Forelimb muscle (tissue), 1 donor: ENCODE measurements around the gene ATP6V1E1. TPM values are rescaled to one million over a fixed set of nuclear protein-coding genes. Genes with fewer than 3 reads are reported as not detected.

Experiments used
- DNase-seq: peaks from one replicate; pipeline ENCODE4 v3.0.0-alpha.2; 2013; ENCODE audit warnings: low read depth
- polyA plus RNA-seq: library from polyadenylated mRNA; unstranded; fragments of 120-200 nt; gene quantifications from one replicate; pipeline ENCODE4 v1.2.1, GENCODE V29; 2013; ENCODE audit not compliant: insufficient read length

Gene ATP6V1E1
- polyA plus RNA-seq, 1 donor = 81.7 TPM

- DNase-seq = no peak
Measured at GRCh38 chr22:17633998-17634323, 5.4 kb upstream of the ATP6V1E1 start.

DNA sequence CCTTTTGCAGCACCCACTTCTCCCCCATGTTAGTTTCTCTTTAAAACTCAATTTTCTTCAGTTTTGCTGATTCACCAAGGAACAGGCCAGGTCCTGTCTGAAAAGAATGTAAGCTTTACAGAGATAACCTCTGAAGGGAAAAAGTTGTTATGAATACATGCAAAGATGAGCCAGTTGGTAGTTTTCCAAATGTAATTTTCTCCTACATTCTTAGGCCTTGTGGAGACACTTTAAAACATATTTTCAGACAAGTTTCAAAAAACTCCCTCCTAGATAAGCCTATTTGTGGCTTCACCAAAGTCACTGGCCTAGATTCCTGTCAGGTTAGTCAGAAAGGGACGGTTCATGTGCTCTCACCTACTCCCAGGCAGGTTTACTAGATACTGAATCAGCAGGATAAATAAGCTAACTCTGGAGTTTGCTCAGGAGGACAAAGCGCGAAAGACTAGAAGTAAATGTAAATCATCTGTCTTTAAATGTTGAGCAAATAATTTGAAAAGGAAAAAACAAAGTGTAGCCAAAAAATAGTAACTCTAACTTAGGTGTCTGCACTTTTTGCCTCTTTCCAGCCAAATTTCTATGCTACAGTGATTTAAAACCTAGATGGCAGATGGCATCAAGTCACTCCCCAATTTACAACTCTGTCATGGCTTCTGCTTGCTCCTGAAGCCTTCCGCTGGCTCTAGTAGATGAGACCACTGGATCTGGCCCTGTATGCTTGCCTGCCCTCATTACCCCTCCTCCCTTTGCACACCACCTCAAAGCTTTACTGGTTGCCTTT is 4.9 kb upstream of the ATP6V1E1 start:
- no peak for DNase-seq

DNA sequence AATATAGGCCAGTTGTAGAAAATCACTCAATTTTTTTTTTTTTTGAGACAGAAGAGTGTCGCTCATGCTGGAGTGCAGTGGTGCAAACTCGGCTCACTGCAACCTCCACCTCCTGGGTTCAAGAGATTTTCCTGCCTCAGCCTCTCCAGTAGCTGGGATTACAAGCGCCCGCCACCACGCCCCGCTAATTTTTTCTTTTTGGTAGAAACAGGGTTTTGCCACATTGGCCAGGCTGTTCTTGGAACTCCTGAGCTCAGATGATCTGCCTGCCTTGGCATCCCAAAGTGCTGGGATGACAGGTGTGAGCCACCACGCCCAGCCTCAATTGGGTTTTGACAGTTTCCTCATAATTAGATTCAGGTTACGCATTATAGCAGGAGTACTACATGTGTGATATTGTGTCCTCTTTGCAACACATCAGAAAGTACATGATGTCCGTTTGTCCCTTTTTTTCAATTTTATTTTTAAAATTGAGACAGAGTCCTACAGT is 2.6 kb upstream of the ATP6V1E1 start:
- no peak for DNase-seq

GRCh38 chr22:17629641-17630040 is 1.1 kb upstream of the ATP6V1E1 start:
- DNase-seq = no peak

GRCh38 chr22:17629173-17629489 is 582 bp upstream of the ATP6V1E1 start:
- no peak for DNase-seq

DNA sequence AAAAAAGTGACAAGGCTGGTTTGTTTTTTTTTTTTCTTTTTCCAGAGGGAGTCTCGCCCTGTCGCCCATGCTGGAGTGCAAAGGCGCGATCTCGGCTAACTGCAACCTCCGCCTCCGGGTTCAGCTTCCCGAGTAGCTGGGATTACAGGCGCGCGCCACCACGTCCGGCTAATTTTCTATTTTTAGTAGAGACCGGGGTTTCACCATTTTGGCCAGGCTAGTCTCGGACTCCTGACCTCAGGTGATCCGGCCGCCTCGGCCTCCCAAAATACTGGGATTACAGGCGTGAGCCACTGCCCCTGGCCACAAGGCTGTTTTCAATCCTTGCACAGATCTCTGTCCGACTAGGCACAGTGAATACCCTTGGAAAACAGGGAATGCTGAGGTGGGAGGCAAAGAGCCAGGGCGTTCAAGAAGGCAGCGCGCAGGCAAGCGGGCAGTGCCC is 566 bp downstream of the ATP6V1E1 start:
- DNase-seq = no peak

DNA sequence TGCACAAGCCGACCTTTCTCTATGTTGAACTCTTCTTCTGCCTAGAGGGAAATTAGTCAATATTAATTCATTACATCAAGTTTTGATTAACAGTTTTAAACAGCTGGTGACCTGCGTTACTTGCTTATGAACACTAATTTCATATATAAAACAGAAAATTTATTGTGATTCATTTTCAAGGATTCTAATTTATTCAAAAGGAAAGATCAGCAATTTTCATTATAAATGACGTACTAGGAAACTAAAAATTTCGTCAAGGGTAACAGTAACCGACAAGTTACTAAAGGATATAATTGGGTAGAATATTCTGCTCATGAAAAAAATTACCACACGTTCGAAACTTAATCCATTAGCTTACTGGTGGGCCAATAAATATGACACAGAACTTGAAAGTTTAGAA is 15.3 kb downstream of the ATP6V1E1 start:
- DNase-seq = no peak

- DNase-seq = no peak
Measured at GRCh38 chr22:17612057-17612456, 16.5 kb downstream of the ATP6V1E1 start.

DNA sequence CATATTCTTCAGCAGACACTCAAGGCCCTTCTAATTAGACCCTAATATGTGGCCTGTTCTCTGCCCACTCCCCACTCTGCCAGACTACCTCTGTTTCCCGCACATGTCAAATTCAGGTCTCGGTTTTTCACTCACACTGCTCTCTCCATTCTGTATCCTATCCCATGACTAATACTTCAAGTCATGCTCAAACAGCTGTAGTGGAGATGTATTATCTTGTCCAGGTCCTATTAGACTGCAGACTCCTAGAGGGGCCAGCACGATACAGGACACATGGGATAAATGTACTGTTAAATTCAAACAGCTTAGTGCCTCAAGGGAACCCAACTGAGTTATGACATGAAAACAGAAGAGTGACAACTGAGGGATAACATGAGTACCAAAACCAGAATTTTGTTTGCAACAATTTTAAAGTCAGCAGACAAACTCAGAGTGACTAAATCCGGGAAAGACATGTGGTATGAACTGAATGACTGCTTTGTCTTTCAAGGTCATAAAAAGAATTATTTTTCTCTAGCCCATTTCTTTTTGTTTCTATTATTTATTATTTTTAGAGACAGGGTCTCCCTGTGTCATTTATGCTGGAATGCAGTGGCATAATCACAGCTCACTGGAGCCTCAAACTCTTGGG is 20.5 kb downstream of the ATP6V1E1 start:
- no peak for DNase-seq

- no peak for DNase-seq
Measured at GRCh38 chr22:17606496-17606895, 22.1 kb downstream of the ATP6V1E1 start.

GRCh38 chr22:17603668-17604067 is 24.9 kb downstream of the ATP6V1E1 start:
- no peak for DNase-seq

DNA sequence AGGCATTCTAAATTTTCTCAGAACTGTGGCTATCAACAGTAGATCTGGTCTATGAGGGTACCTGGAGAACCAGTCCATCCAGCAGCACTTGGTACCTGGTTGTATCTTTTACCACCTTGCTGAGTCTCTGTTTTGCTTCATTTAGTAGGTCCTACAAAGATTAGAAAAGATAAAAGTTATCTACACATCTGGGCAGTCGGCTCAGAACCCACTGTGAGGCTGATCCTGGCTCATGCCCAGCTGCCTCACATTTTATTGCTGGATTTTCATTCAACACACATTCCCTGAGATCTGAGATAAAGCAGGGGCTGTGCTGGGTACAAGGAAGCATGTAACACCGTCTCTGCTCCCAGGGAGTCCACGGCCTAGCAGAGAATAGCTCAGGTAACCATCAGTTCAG is 27.5 kb downstream of the ATP6V1E1 start:
- DNase-seq = no peak

DNA sequence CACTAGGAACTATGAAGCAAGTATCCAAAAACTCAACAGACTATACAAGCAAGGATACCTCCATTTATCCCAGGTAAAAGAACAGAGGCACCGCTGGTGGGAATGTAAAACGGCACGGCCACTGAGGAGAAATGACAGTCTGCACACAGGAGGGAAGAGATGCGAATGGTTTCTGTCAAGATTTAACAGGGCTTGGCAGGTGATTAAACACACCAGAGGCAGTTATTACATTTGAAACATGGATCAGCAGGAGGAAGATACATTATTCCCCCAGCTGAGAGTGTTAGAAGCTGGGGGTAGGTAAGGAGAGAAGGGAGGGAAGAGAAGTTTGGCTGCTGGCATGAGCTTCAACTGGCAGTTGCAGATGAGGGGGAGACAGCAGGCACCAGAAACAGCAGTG is 30.2 kb downstream of the ATP6V1E1 start:
- no peak for DNase-seq

GRCh38 chr22:17597217-17597616 is 31.3 kb downstream of the ATP6V1E1 start:
- DNase-seq = no peak

DNA sequence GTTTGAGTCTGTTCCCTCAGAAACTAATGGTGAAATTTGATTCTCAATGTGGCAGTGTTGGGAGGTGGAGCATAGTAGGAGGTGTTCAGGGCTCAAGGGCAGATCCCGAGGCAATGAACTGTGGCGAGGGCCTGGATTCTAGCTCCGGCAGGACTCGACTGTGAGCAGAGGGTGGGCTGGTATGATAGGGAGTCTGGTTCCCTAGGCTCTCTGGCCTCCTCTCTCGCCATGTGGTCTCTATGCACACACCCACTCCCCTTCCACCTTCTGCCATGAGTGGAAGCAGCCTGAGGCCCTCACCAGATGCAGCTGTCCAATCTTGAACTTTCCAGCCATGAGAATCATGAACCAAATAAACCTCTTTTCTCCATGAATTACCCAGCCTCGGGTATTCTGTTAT is 32.3 kb downstream of the ATP6V1E1 start:
- DNase-seq = no peak

- no peak for DNase-seq
Measured at GRCh38 chr22:17592201-17592600, 36.3 kb downstream of the ATP6V1E1 start.

- no peak for DNase-seq
Measured at GRCh38 chr22:17590586-17590985, 38.0 kb downstream of the ATP6V1E1 start.

DNA sequence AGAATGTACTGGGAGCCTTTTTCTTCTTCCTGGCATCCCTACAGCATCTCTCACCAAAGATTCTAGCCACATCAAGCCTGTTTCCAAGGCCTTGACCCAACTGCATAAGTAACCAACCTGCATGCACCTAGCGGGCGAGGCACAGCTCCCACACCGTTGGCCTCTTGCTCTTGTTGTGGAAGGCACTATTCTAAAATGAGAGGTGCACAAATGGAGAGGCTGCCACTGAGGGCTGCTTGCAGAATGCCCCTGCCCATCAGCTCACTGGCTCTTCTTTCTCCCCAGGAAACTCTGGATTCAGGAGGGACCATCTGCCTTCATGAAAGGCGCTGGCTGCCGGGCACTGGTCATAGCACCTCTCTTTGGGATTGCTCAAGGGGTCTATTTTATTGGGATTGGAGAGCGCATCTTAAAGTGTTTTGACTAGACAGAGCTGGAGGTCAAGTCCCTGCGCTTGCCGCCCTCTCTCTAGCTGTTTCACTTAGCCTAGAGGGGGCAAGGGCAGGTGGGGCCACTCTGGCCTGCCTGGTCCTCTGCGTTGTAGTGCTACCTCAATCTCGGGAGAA is 38.7 kb downstream of the ATP6V1E1 start:
- DNase-seq = no peak

GRCh38 chr22:17588606-17589005 is 39.9 kb downstream of the ATP6V1E1 start:
- DNase-seq = no peak

DNA sequence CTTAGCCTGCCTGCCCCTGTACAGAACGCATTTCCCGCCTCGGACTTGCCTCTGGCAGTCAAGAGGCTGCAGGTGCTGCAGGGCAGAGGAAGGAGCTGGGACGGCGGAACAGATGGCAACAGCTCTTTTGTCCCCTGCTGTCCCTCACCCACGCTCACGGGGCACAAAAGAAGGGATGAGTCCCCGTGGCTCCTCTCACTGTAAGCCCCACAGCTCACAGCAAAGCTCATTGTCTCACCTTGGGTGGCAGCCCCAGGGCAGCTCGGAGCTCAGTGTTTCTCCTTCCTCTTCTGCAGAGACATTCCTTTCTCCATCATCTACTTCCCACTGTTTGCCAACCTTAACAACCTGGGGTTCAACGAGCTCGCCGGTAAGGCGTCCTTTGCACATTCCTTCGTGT is 40.9 kb downstream of the ATP6V1E1 start:
- DNase-seq = no peak

GRCh38 chr22:17586831-17587440 is 41.6 kb downstream of the ATP6V1E1 start:
- DNase-seq = no peak

DNA sequence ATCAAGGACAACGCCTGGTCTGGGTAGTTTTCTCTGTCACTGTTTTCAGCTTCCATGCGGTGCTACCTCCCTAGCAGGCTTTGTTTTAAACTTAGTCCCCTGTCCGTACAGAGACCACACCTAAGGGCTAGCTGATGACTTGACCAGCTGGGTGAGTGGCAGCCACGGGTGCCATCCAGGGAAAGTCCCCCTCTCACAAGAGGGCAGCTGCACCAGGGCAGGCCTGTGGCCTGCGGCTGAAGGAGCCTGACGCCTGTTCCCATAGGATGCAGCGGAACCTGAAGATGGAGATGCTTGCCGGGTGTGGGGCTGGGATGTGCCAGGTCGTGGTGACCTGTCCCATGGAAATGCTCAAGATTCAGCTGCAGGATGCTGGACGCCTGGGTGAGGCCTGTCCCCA is 45.4 kb downstream of the ATP6V1E1 start:
- no peak for DNase-seq

DNA sequence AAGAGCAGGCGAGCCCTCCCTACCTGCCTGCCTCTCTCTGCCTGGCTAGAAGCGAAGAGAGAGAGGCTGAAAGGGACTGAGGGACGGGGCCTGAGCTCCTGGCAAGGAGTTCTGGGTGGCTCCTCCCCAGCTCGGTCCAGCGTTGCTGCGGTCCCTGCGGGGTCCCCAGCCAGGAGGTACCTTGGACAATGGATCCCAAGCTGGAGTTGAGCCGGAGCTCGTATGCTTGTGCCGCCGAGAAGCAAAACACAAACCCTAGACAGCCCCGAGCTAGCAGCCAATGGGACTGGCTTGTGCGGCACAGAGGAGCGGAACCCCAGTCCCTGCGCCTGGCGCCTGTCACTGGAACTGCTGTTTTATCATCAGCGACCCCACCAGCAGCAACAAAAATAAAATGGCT is 46.9 kb downstream of the ATP6V1E1 start:
- no peak for DNase-seq
